Fibroblast of pulmonary artery (primary cell): ENCODE results near the gene PAN3.
A peak's percentile ranks its signal among the peaks of the same experiment; 100 is the strongest.

ENCODE experiments used
- DNase-seq: peaks from one replicate; pipeline ENCODE4 v3.0.0-alpha.2; 2010; ENCODE audit warnings: low read depth
- H3K4me3 ChIP-seq: replicated peaks from 2 replicates; pipeline ENCODE4 v1.5.1; 2011; ENCODE audit warnings: low read depth, mild to moderate bottlenecking, control low read depth, low read length, moderate library complexity
- CTCF ChIP-seq: IDR thresholded peaks from 2 replicates; pipeline ENCODE4 v1.5.1; 2011; ENCODE audit warnings: mild to moderate bottlenecking, control low read depth, low read length, inconsistent platforms; ENCODE audit errors: missing control alignments

Gene PAN3

GRCh38 chr13:28177877-28178276 is 39.5 kb downstream of the PAN3 start:
- no peak for TF ChIP-seq CTCF
- no peak for DNase-seq
- H3K4me3 ChIP-seq, result no peak overlapping the region

GRCh38 chr13:28179974-28180373 is 41.6 kb downstream of the PAN3 start:
- H3K4me3 ChIP-seq, result no peak overlapping the region
- no peak for DNase-seq
- TF ChIP-seq CTCF, result no peak

GRCh38 chr13:28181413-28181812 is 43.1 kb downstream of the PAN3 start:
- no peak overlapping the region for H3K4me3 ChIP-seq
- TF ChIP-seq CTCF, result no peak
- peak; percentile 40 for DNase-seq

GRCh38 chr13:28185256-28185655 is 46.9 kb downstream of the PAN3 start:
- H3K4me3 ChIP-seq, result no peak overlapping the region
- peak; percentile 2 for DNase-seq
- TF ChIP-seq CTCF, result no peak

- H3K4me3 ChIP-seq, result no peak overlapping the region
These were observed 60.7 kb downstream of the PAN3 start for GRCh38 chr13:28199089-28199488.

GRCh38 chr13:28204043-28204442 is 65.7 kb downstream of the PAN3 start:
- no peak for TF ChIP-seq CTCF
- no peak for DNase-seq
- H3K4me3 ChIP-seq, result no peak overlapping the region

More at GRCh38 chr13:28199089-28199488, 60.7 kb downstream of the PAN3 start:
- DNase-seq, result no peak
- TF ChIP-seq CTCF, result no peak

GRCh38 chr13:28204690-28205443 is 66.5 kb downstream of the PAN3 start:
- H3K4me3 ChIP-seq, result no peak overlapping the region
- no peak for DNase-seq
- TF ChIP-seq CTCF, result no peak
